ENCODE measurements around the gene TRMT112. TPM values are rescaled to one million over a fixed set of nuclear protein-coding genes. Genes with fewer than 3 reads are reported as not detected.

Gene TRMT112
- total and polyA plus RNA-seq, 4 donors: 52.5 to 137 (median 131) TPM

GRCh38 chr11:64278576-64279190 is 38.7 kb downstream of the TRMT112 start:
- Histone ChIP-seq H3K27me3 (ENCODE audit: control insufficient read depth in 4 of 4, insufficient read depth in 4 of 4, low read length in 3 of 4) (no peaks in the 10 kb centered on the region), H3K27ac (ENCODE audit: low read depth in 1 of 2, low read length in 2 of 2) (no peak overlapping the region), H3K9me3 (ENCODE audit: control insufficient read depth in 4 of 4, low read length in 3 of 4) (no peaks in the 10 kb centered on the region), H3K36me3 (ENCODE audit: control insufficient read depth in 4 of 4, insufficient read depth in 3 of 4, low read depth in 1 of 4, low read length in 3 of 4) (peaks cover 0 to 21% (median 9%) of the 10 kb centered on the region in 4 donors), H3K4me1 (ENCODE audit: control insufficient read depth in 4 of 4, insufficient read depth in 4 of 4, low read length in 3 of 4) (peaks cover 3 to 11% (median 6%) of the 10 kb centered on the region in 4 donors), H3K4me3 (ENCODE audit: low read depth in 1 of 3, low read length in 3 of 3) (no peak overlapping the region), H3K9ac (ENCODE audit: low read depth in 1 of 2, low read length in 2 of 2) (no peak overlapping the region)
- no peak for TF ChIP-seq REST (IDR thresholded peaks at IDR 0.05)
- no peak for TF ChIP-seq TAF1 (conservative IDR thresholded peaks at IDR 0.05)
- no peak for TF ChIP-seq FOXA1 (IDR thresholded peaks at IDR 0.05)
- no peak for TF ChIP-seq YY1 (IDR thresholded peaks at IDR 0.05)
- no peak for TF ChIP-seq HNF4A (conservative IDR thresholded peaks at IDR 0.05)
- TF ChIP-seq FOXA2 (IDR thresholded peaks at IDR 0.05): no peak
- no peak for TF ChIP-seq NR2F2 (IDR thresholded peaks at IDR 0.05)
- no peak for TF ChIP-seq MAX (IDR thresholded peaks at IDR 0.05)
- TF ChIP-seq GABPA (IDR thresholded peaks at IDR 0.05 in 1 of 2, conservative IDR thresholded peaks at IDR 0.05 in 1 of 2): no peak
- no peak for DNase-seq (ENCODE audit: low spot score)
- WGBS: 91% methylated on average over 8 of the region's 8 CpGs

GRCh38 chr11:64276653-64277431 is 40.5 kb downstream of the TRMT112 start:
- DNase-seq (ENCODE audit: low spot score): no peak
- H3K9me3 ChIP-seq (ENCODE audit: control insufficient read depth in 4 of 4, low read length in 3 of 4): no peaks in the 10 kb centered on the region
- H3K27ac ChIP-seq (ENCODE audit: low read depth in 1 of 2, low read length in 2 of 2): no peak overlapping the region
- no peak overlapping the region for H3K4me3 ChIP-seq (ENCODE audit: low read depth in 1 of 3, low read length in 3 of 3)
- peaks cover 6 to 18% (median 11%) of the 10 kb centered on the region in 4 donors for H3K4me1 ChIP-seq (ENCODE audit: control insufficient read depth in 4 of 4, insufficient read depth in 4 of 4, low read length in 3 of 4)
- H3K27me3 ChIP-seq (ENCODE audit: control insufficient read depth in 4 of 4, insufficient read depth in 4 of 4, low read length in 3 of 4): no peaks in the 10 kb centered on the region
- peaks cover 0 to 21% (median 7%) of the 10 kb centered on the region in 4 donors for H3K36me3 ChIP-seq (ENCODE audit: control insufficient read depth in 4 of 4, insufficient read depth in 3 of 4, low read depth in 1 of 4, low read length in 3 of 4)
- WGBS: 89% methylated on average over 17 of the region's 17 CpGs
- H3K9ac ChIP-seq (ENCODE audit: low read depth in 1 of 2, low read length in 2 of 2): no peak overlapping the region
- TF ChIP-seq EGR1 (IDR thresholded peaks at IDR 0.05; ENCODE audit: low read depth in 2 of 2): no peak
- TF ChIP-seq YY1 (IDR thresholded peaks at IDR 0.05): no peak
- TF ChIP-seq SP1 (IDR thresholded peaks at IDR 0.05): no peak

- H3K27ac ChIP-seq (ENCODE audit: low read depth in 1 of 2, low read length in 2 of 2): no peak overlapping the region
- TF ChIP-seq FOXA2 (IDR thresholded peaks at IDR 0.05) (no peak), ATF3 (IDR thresholded peaks at IDR 0.05) (no peak), MAX (IDR thresholded peaks at IDR 0.05) (no peak), EGR1 (IDR thresholded peaks at IDR 0.05; ENCODE audit: low read depth in 2 of 2) (no peak), JUND (IDR thresholded peaks at IDR 0.05) (no peak), REST (IDR thresholded peaks at IDR 0.05) (no peak), HNF4A (conservative IDR thresholded peaks at IDR 0.05) (no peak), RXRA (IDR thresholded peaks at IDR 0.05) (no peak), NR2F2 (IDR thresholded peaks at IDR 0.05) (no peak), CTCF (IDR thresholded peaks at IDR 0.05; ENCODE audit: low read depth, low read length, missing input control) (no peak), GABPA (IDR thresholded peaks at IDR 0.05 in 1 of 2, conservative IDR thresholded peaks at IDR 0.05 in 1 of 2) (no peak)
Measured at GRCh38 chr11:64275841-64276240, 41.5 kb downstream of the TRMT112 start.

More at GRCh38 chr11:64275841-64276240, 41.5 kb downstream of the TRMT112 start:
- H3K4me1 ChIP-seq (ENCODE audit: control insufficient read depth in 4 of 4, insufficient read depth in 4 of 4, low read length in 3 of 4): peaks cover 6 to 23% (median 13%) of the 10 kb centered on the region in 4 donors
- H3K9ac ChIP-seq (ENCODE audit: low read depth in 1 of 2, low read length in 2 of 2): no peak overlapping the region
- 88% methylated on average over 2 of the region's 2 CpGs for WGBS
- DNase-seq (ENCODE audit: low spot score): no peak
- H3K27me3 ChIP-seq (ENCODE audit: control insufficient read depth in 4 of 4, insufficient read depth in 4 of 4, low read length in 3 of 4): no peaks in the 10 kb centered on the region
- H3K36me3 ChIP-seq (ENCODE audit: control insufficient read depth in 4 of 4, insufficient read depth in 3 of 4, low read depth in 1 of 4, low read length in 3 of 4): peaks cover 0 to 21% (median 7%) of the 10 kb centered on the region in 4 donors
- no peaks in the 10 kb centered on the region for H3K9me3 ChIP-seq (ENCODE audit: control insufficient read depth in 4 of 4, low read length in 3 of 4)
- H3K4me3 ChIP-seq (ENCODE audit: low read depth in 1 of 3, low read length in 3 of 3): no peak overlapping the region

Data from liver (tissue), 9 donors.